IMR-90 (cell line): ENCODE measurements around the gene ZYX. TPM values are rescaled to one million over a fixed set of nuclear protein-coding genes. Genes with fewer than 3 reads are reported as not detected.

Source experiments
- ATAC-seq: fragments of 200-7000 bp; cut with Tn5 transposase; 2 replicates; pipeline ENCODE4 v1.9.1; 2020; ENCODE audit warnings: low read depth, mild to moderate bottlenecking, moderate library complexity
- BruUV-seq: library from RNA; stranded (reverse); fragments of 400-500 nt; replicated peaks from 2 replicates; lab custom pipeline; 2021; lab: Mats Ljungman, UMichigan
- CTCF ChIA-PET: fragments of 300-600 bp; formaldehyde crosslinking; extraction: SDS; loops from one replicate; lab custom pipeline; 2021; ENCODE audit warnings: antibody characterized with exemption; lab: Yijun Ruan, JAX
- POLR2A ChIA-PET: fragments of 300-600 bp; sonication (Branson Sonifier 250); formaldehyde crosslinking; loops from one replicate; lab custom pipeline; 2022; ENCODE audit warnings: antibody characterized with exemption; ENCODE audit not compliant: unreplicated experiment; lab: Charles Lee
- DNase-seq: peaks from one replicate; pipeline ENCODE4 v3.0.0; 2013
- H2AFZ ChIP-seq: replicated peaks from 2 replicates; pipeline ENCODE3; 2013; ENCODE audit warnings: low read length, mild to moderate bottlenecking; ENCODE audit not compliant: poor library complexity
- H2AK5ac ChIP-seq: 2 replicates; pipeline ENCODE4 v1.6.1; 2013; ENCODE audit warnings: low read depth, low read length, inconsistent platforms
- H2AK9ac ChIP-seq: replicated peaks from 2 replicates; pipeline ENCODE3; 2013; ENCODE audit warnings: mild to moderate bottlenecking, low read depth, low read length, moderate library complexity; ENCODE audit not compliant: poor library complexity
- H2BK120ac ChIP-seq: 2 replicates; pipeline ENCODE4 v1.6.1; 2013; ENCODE audit warnings: low read depth, low read length, inconsistent platforms
- H2BK15ac ChIP-seq: 3 replicates; pipeline ENCODE4 v1.6.1; 2013; ENCODE audit warnings: low read depth, low read length, inconsistent platforms
- H2BK20ac ChIP-seq: 2 replicates; pipeline ENCODE4 v1.6.1; 2013; ENCODE audit warnings: low read depth, mild to moderate bottlenecking, inconsistent platforms, low read length, moderate library complexity
- H2BK5ac ChIP-seq: 2 replicates; pipeline ENCODE4 v1.6.1; 2013; ENCODE audit warnings: mild to moderate bottlenecking, low read depth, low read length, inconsistent platforms; ENCODE audit not compliant: poor library complexity, severe bottlenecking
- H3K14ac ChIP-seq: replicated peaks from 2 replicates; pipeline ENCODE4 v1.6.1; 2013; ENCODE audit warnings: low read depth, low read length, inconsistent platforms
- H3K18ac ChIP-seq: 2 replicates; pipeline ENCODE4 v1.6.1; 2013; ENCODE audit warnings: low read depth, low read length, control low read depth
- H3K23ac ChIP-seq: 2 replicates; pipeline ENCODE4 v1.6.1; 2013; ENCODE audit warnings: low read depth, low read length, inconsistent platforms
- H3K27ac ChIP-seq: 2 replicates; pipeline ENCODE4 v1.5.1; 2013; ENCODE audit warnings: mild to moderate bottlenecking, control low read depth, low read length; ENCODE audit not compliant: insufficient read depth
- H3K27me3 ChIP-seq: 2 replicates; pipeline ENCODE4 v1.6.1; 2013; ENCODE audit warnings: low read length; ENCODE audit not compliant: control insufficient read depth, insufficient read depth
- H3K36me3 ChIP-seq: 2 replicates; pipeline ENCODE4 v1.6.1; 2013; ENCODE audit warnings: low read length, mixed read lengths; ENCODE audit not compliant: control insufficient read depth, insufficient read depth
- H3K4ac ChIP-seq: 2 replicates; pipeline ENCODE4 v1.6.1; 2013; ENCODE audit warnings: low read depth, low read length, inconsistent platforms
- H3K4me1 ChIP-seq: 2 replicates; pipeline ENCODE4 v1.6.1; 2013; ENCODE audit warnings: low read length, mixed read lengths; ENCODE audit not compliant: control insufficient read depth, insufficient read depth
- H3K4me2 ChIP-seq: 2 replicates; pipeline ENCODE4 v1.6.1; 2013; ENCODE audit warnings: low read depth, mild to moderate bottlenecking, control low read depth, low read length, moderate library complexity
- H3K4me3 ChIP-seq: 2 replicates; pipeline ENCODE4 v1.5.1; 2013; ENCODE audit warnings: low read depth, mild to moderate bottlenecking, control low read depth, low read length, moderate library complexity; ENCODE audit not compliant: insufficient read depth
- H3K56ac ChIP-seq: 2 replicates; pipeline ENCODE4 v1.6.1; 2013; ENCODE audit warnings: low read length, inconsistent platforms; ENCODE audit not compliant: insufficient read depth; ENCODE audit errors: extremely low read depth
- H3K79me1 ChIP-seq, 2 experiments: 2 replicates each; pipeline ENCODE4 v1.6.1; 2013; ENCODE audit warnings: low read length in 2 of 2, inconsistent platforms in 1 of 2, low read depth in 1 of 2
- H3K9ac ChIP-seq: 2 replicates; pipeline ENCODE4 v1.6.1; 2013; ENCODE audit warnings: low read depth, low read length, control low read depth
- H3K9me1 ChIP-seq: 2 replicates; pipeline ENCODE4 v1.6.1; 2013; ENCODE audit warnings: low read length, inconsistent platforms; ENCODE audit not compliant: insufficient read depth
- H3K9me3 ChIP-seq: 2 replicates; pipeline ENCODE4 v1.6.1; 2013; ENCODE audit warnings: low read length; ENCODE audit not compliant: control insufficient read depth, insufficient read depth
- H4K20me1 ChIP-seq: 2 replicates; pipeline ENCODE4 v1.6.1; 2013; ENCODE audit warnings: low read length, inconsistent platforms; ENCODE audit not compliant: insufficient read depth
- H4K5ac ChIP-seq: 2 replicates; pipeline ENCODE4 v1.6.1; 2013; ENCODE audit warnings: mild to moderate bottlenecking, low read depth, low read length, control low read depth
- H4K8ac ChIP-seq, 2 experiments: 2 replicates each; pipeline ENCODE4 v1.6.1; 2013; ENCODE audit warnings: low read depth in 2 of 2, low read length in 2 of 2, control low read depth in 1 of 2, inconsistent platforms in 1 of 2
- H4K91ac ChIP-seq: 2 replicates; pipeline ENCODE4 v1.6.1; 2013; ENCODE audit warnings: low read depth, low read length, inconsistent platforms; ENCODE audit not compliant: insufficient read depth
- BHLHE40 ChIP-seq: fragments of 150-350 bp; IDR thresholded peaks from 2 replicates; pipeline ENCODE4 v1.6.1; 2016; ENCODE audit warnings: mild to moderate bottlenecking, low read depth, low read length
- CEBPB ChIP-seq: IDR thresholded peaks from 2 replicates; pipeline ENCODE4 v1.6.1; 2012; ENCODE audit warnings: low read depth, low read length, improper control_type of control experiment
- FOS ChIP-seq: fragments of 150-350 bp; IDR thresholded peaks from 2 replicates; pipeline ENCODE4 v1.6.1; 2016; ENCODE audit warnings: low read depth, low read length
- MAFK ChIP-seq: IDR thresholded peaks from 2 replicates; pipeline ENCODE4 v1.6.1; 2012; ENCODE audit warnings: low read depth, low read length, improper control_type of control experiment
- MAZ ChIP-seq: IDR thresholded peaks from 2 replicates; pipeline ENCODE4 v1.6.1; 2012; ENCODE audit warnings: low read depth, mild to moderate bottlenecking, low read length, improper control_type of control experiment, moderate library complexity, borderline replicate concordance
- MXI1 ChIP-seq: IDR thresholded peaks from 2 replicates; pipeline ENCODE4 v1.6.1; 2012; ENCODE audit warnings: low read depth, mild to moderate bottlenecking, low read length, moderate library complexity, borderline replicate concordance
- NFE2L2 ChIP-seq: fragments of 150-350 bp; IDR thresholded peaks from 2 replicates; pipeline ENCODE4 v1.6.1; 2016; ENCODE audit warnings: low read depth, mild to moderate bottlenecking, low read length
- POLR2A ChIP-seq: IDR thresholded peaks from 2 replicates; pipeline ENCODE4 v1.6.1; 2012; ENCODE audit warnings: mild to moderate bottlenecking, low read depth, low read length
- RAD21 ChIP-seq: IDR thresholded peaks from 2 replicates; pipeline ENCODE4 v1.6.1; 2012; ENCODE audit warnings: low read length, improper control_type of control experiment
- RCOR1 ChIP-seq: IDR thresholded peaks from 2 replicates; pipeline ENCODE4 v1.6.1; 2012; ENCODE audit warnings: mild to moderate bottlenecking, low read length, improper control_type of control experiment; ENCODE audit not compliant: insufficient replicate concordance
- WGBS, 2 experiments: methylation state at CpG; one replicate each; pipeline versions ENCODE4 v1.1.5 to v1.1.7; 2013; ENCODE audit warnings: missing lambda C conversion rate in 2 of 2; ENCODE audit not compliant: insufficient read length in 1 of 2; ENCODE audit errors: extremely low coverage in 2 of 2; 5-methylcytosine and 5-hydroxymethylcytosine counted together
- dilution Hi-C: fragments of 300-500 bp; cut with HindIII; formaldehyde crosslinking; loops from one replicate; pipeline ENCODE4 v1.14.3; 2018; ENCODE audit warnings: low sequenced_read_pairs; ENCODE audit not compliant: unreplicated experiment
- in situ Hi-C: fragments of 300-500 bp; cut with MboI; formaldehyde crosslinking; loops from 3 replicates; pipeline ENCODE4 v1.14.3; 2019; ENCODE audit warnings: low sequenced_read_pairs, inconsistent platforms, mixed read lengths
- intact Hi-C: fragments of 100-400 bp; cut with micrococcal nuclease; formaldehyde crosslinking; loops from 2 replicates; pipeline ENCODE4 v1.10.0; 2022
- polyA plus RNA-seq, 3 experiments: library from polyadenylated mRNA; depleted of rRNA; stranded (reverse); fragments of >200 nt; gene quantifications; 2 replicates each; pipeline ENCODE4 v1.2.3, GENCODE V29; 2012; ENCODE audit warnings: low replicate concordance in 1 of 3
- total RNA-seq: library from RNA; depleted of rRNA; stranded (reverse); fragments of >200 nt; gene quantifications from 2 replicates; pipeline ENCODE4 v1.2.3, GENCODE V29; 2012

The ZYX gene
- total and polyA plus RNA-seq, 2 of the 4 experiments (the other 2 are of a cell fraction), result 22.6 to 334 TPM

DNA sequence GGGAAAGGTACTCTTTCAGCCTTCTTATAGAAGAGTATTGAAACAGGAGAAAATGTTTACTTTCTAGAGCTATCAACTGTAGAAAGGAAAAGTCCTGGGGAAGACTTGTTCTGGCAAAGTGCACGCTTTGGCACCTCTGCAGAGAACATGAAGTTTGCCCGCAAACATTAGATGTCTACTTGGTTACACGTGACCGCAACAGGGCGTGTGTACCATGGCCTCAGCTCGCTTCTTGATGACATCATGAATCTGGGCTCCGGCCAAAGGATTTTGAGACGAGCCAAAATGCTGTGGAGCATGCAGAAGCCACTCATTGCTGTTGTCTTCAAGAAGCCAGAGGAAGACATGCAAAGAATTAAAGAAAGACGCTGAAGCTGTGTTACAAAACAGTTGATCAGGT, 53.5 kb downstream of the ZYX start:
- 74% methylated on average over 9 of the region's 9 CpGs; no CpG with 5 or more reads in 1 of the 2 experiments for WGBS, 2 experiments
- in situ Hi-C loops, result loop anchor here (25.0 kb wide), 1 partner anchor 422 kb away; no protein-coding TSS in a partner anchor

More for the DNA sequence above, 53.5 kb downstream of the ZYX start:
- Histone ChIP-seq H4K5ac (no peak overlapping the region), H2BK20ac (no peak overlapping the region), H2AFZ (peak overlapping the region; percentile 11), H3K4me3 (no peak overlapping the region), H2BK15ac (no peak overlapping the region), H3K4ac (no peak overlapping the region), H3K27me3 (no peaks in the 10 kb centered on the region), H2AK9ac (no peak overlapping the region), H3K4me1 (peaks cover 6% of the 10 kb centered on the region), H3K27ac (no peak overlapping the region), H2BK5ac (no peak overlapping the region), H3K14ac (no peak overlapping the region), H3K79me1 (no peaks in the 10 kb centered on the region), H4K20me1 (no peaks in the 10 kb centered on the region), H3K56ac (no peak overlapping the region), H3K4me2 (no peak overlapping the region), H4K91ac (no peak overlapping the region), H3K9me3 (no peaks in the 10 kb centered on the region), H3K36me3 (no peaks in the 10 kb centered on the region), H3K18ac (no peak overlapping the region), H3K23ac (no peak overlapping the region), H2AK5ac (no peak overlapping the region), H2BK120ac (no peak overlapping the region), H3K9me1 (no peaks in the 10 kb centered on the region), H3K9ac (no peak overlapping the region), H4K8ac (no peak overlapping the region)
- intact Hi-C loops, result loop anchor here (5.0 kb wide), 1 partner anchor 48 kb away; no protein-coding TSS in a partner anchor
- ATAC-seq (no peak; the same call in 1 of the 2 replicates), DNase-seq (peak; percentile 41)
- ChIA-PET POLR2A (no interaction called here), CTCF (interaction anchor here (0.5 to 0.8 kb wide), 2 partner anchors 15 to 18 kb away, joined by 3 to 4 read pairs; no protein-coding TSS in a partner anchor)
- TF ChIP-seq MXI1 (no peak), NFE2L2 (no peak), BHLHE40 (no peak), RCOR1 (no peak), POLR2A (no peak), RAD21 (no peak), MAZ (no peak), MAFK (no peak), CEBPB (no peak), FOS (no peak)
- BruUV-seq, result no TSS peak
- dilution Hi-C loops, result no loop called here
